ENCODE data around the gene F3.
"Not testable (repeated sequence)": the region's sequence is repeated elsewhere in the genome, so short reads cannot be mapped to it uniquely, and the experiment has no call there.

Gene F3

GRCh38 chr1:94541246-94542087, at the start of gene F3:
F3 (minus strand) TSS chr1:94541759; CDS start chr1:94541636, 123 bp downstream.
- DNase-seq: peak; percentile 88

GRCh38 chr1:94590203-94591137, 48.9 kb upstream of the F3 start:
- no peak for DNase-seq

- DNase-seq: no peak
These were observed 48.2 kb upstream of the F3 start for GRCh38 chr1:94589728-94590127.

- DNase-seq: no peak
These were observed 41.0 kb upstream of the F3 start for GRCh38 chr1:94582565-94582964.

- no peak for DNase-seq
These were observed 39.0 kb upstream of the F3 start for GRCh38 chr1:94580367-94581115.

GRCh38 chr1:94579876-94580294, 38.3 kb upstream of the F3 start:
- DNase-seq: no peak

- DNase-seq: no peak
These were observed 37.3 kb upstream of the F3 start for GRCh38 chr1:94578856-94579255.

GRCh38 chr1:94573917-94574316, 32.4 kb upstream of the F3 start:
- DNase-seq: not testable (repeated sequence)

- DNase-seq: no peak
These were observed 31.2 kb upstream of the F3 start for GRCh38 chr1:94572780-94573179.

GRCh38 chr1:94570965-94571364, 29.4 kb upstream of the F3 start:
- not testable (repeated sequence) for DNase-seq

- DNase-seq: not testable (repeated sequence)
These were observed 27.2 kb upstream of the F3 start for GRCh38 chr1:94568806-94569205.

- DNase-seq: not testable (repeated sequence)
These were observed 26.5 kb upstream of the F3 start for GRCh38 chr1:94567975-94568607.

GRCh38 chr1:94566436-94566835, 24.9 kb upstream of the F3 start:
- not testable (repeated sequence) for DNase-seq

GRCh38 chr1:94565901-94566300, 24.3 kb upstream of the F3 start:
- no peak for DNase-seq

GRCh38 chr1:94562519-94563260, 21.1 kb upstream of the F3 start:
- DNase-seq: no peak

- DNase-seq: no peak
These were observed 18.8 kb upstream of the F3 start for GRCh38 chr1:94560333-94560732.

- no peak for DNase-seq
These were observed 18.4 kb upstream of the F3 start for GRCh38 chr1:94559921-94560320.

- no peak for DNase-seq
These were observed 13.5 kb upstream of the F3 start for GRCh38 chr1:94555091-94555490.

GRCh38 chr1:94554580-94554979, 13.0 kb upstream of the F3 start:
- DNase-seq: no peak

GRCh38 chr1:94553931-94554330, 12.4 kb upstream of the F3 start:
- DNase-seq: no peak

- no peak for DNase-seq
These were observed 11.8 kb upstream of the F3 start for GRCh38 chr1:94553323-94553730.

Data from activated effector memory CD4-positive, alpha-beta T cell treated with anti-CD3 and anti-CD28 coated beads, Interleukin-2, amount 50 U/mL, for 16 hours (primary cell).